PFSK-1 (cell line): ENCODE results near the gene SYCP3.

Experiments used
- FOXP2 ChIP-seq: optimal IDR thresholded peaks from 2 replicates; pipeline ENCODE3; 2011; ENCODE audit warnings: borderline replicate concordance, control low read depth, inconsistent platforms; ENCODE audit not compliant: insufficient read depth; ENCODE audit errors: extremely low read length, extremely low read depth
- POLR2AphosphoS5 ChIP-seq: IDR thresholded peaks from 2 replicates; pipeline ENCODE4 v1.6.1; 2012; ENCODE audit warnings: low read depth, mild to moderate bottlenecking, control low read depth, low read length, moderate library complexity
- REST ChIP-seq, 2 experiments: IDR thresholded peaks; 2 replicates each; pipeline versions ENCODE4 v1.6.1 to v1.8.0; 2011 to 2012; ENCODE audit warnings: low read depth in 2 of 2, low read length in 2 of 2, control low read depth in 1 of 2, inconsistent platforms in 1 of 2, mild to moderate bottlenecking in 1 of 2, moderate library complexity in 1 of 2; ENCODE audit not compliant: insufficient read depth in 1 of 2
- SIN3A ChIP-seq: IDR thresholded peaks from 2 replicates; pipeline ENCODE4 v1.6.1; 2012; ENCODE audit warnings: mild to moderate bottlenecking, low read length, moderate library complexity, borderline replicate concordance; ENCODE audit not compliant: insufficient read depth
- TAF1 ChIP-seq: IDR thresholded peaks from 2 replicates; pipeline ENCODE4 v1.6.1; 2012; ENCODE audit warnings: low read length, control low read depth, borderline replicate concordance; ENCODE audit not compliant: insufficient read depth

The SYCP3 gene

GRCh38 chr12:101772012-101772775 lies 32.9 kb upstream of the SYCP3 start:
- TF ChIP-seq FOXP2 (no peak), TAF1 (no peak), POLR2AphosphoS5 (no peak), REST (IDR thresholded peaks at IDR 0.05; ENCODE audit: insufficient read depth in 1 of 2, low read depth in 2 of 2, low read length in 2 of 2) (no peak)

- TF ChIP-seq SIN3A (no peak), FOXP2 (no peak), REST (IDR thresholded peaks at IDR 0.05; ENCODE audit: insufficient read depth in 1 of 2, low read depth in 2 of 2, low read length in 2 of 2) (no peak), POLR2AphosphoS5 (no peak), TAF1 (no peak)
Observed at GRCh38 chr12:101769865-101770264, 30.6 kb upstream of the SYCP3 start.

DNA sequence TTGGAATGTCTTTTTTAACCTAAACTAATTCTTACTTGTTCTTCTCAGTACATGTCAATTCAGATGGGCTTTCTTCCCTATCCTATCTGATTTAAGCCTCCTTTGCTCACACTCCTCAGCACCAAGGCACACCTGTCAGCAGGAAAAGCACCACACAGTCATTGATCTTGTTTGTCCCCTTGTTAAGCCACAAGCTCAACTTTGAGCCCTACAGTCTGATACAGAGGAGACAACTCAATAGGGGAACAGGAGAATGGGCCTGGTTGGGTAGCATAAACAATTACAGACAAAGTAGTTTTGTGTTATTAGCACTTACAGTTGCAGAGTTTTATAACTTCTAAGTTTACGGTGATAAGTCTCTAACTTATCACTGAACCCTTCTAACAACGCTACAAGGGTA lies 29.5 kb upstream of the SYCP3 start:
- TF ChIP-seq REST (IDR thresholded peaks at IDR 0.05; ENCODE audit: insufficient read depth in 1 of 2, low read depth in 2 of 2, low read length in 2 of 2) = no peak

DNA sequence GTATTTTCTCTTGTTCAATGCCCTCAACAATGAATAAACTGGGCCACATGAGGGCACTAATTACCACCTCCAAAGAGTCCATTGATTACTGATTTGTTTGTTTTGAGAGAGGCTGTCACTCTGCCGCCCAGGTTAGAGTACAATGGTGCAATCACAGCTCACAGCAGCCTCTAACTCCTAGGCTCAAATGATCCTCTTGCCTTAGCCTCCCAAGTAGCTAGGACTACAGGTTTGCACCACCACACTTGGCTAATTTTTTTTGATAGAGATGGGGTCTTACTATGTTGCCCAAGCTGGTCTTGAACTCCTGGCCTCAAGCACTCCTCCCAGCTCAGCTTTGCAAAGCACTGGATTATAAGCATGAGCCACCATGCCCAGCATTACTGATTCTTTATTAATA lies 28.3 kb upstream of the SYCP3 start:
- TF ChIP-seq POLR2AphosphoS5 = no peak
- no peak for TF ChIP-seq FOXP2
- no peak for TF ChIP-seq TAF1
- TF ChIP-seq REST (IDR thresholded peaks at IDR 0.05; ENCODE audit: insufficient read depth in 1 of 2, low read depth in 2 of 2, low read length in 2 of 2) = no peak
- TF ChIP-seq SIN3A = no peak

DNA sequence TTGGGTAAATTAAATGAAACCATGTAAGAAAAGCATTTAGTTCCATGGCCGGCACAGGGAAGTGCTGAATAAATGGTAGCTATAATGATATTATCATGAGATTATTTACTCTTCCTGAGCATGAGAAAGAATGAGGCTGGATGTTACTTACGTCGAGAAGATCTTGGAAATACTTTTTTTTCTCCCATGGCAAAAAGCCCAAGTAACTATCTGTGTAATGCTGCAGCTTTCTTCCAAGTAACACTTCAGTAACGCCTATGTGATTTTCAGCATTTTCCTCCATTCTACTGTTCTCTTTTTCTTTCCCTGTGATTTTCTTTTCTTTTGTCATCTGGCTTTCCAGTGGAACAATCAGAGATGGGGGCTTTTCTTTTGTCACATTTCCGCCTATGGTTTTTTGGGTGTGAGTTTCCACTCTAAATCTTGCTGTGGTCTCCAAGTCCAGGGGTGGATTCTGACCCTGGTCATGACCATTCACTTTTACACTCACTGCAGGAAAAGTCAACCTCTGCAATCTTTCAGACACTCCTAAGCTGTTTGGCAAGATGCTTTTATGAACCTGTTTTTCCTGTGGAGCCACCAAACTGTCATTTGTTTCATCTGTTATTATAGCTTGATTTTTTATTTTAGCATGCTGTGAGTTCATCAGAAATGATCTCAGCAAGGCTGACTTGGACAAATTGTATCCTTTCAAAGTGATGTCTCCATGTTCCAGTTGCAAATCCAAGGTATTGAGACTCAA lies 25.0 kb upstream of the SYCP3 start:
- no peak for TF ChIP-seq FOXP2
- TF ChIP-seq POLR2AphosphoS5 = no peak
- no peak for TF ChIP-seq TAF1
- no peak for TF ChIP-seq REST (IDR thresholded peaks at IDR 0.05; ENCODE audit: insufficient read depth in 1 of 2, low read depth in 2 of 2, low read length in 2 of 2)
- no peak for TF ChIP-seq SIN3A
